Memory B cell (primary cell): ENCODE measurements around the gene CHRD.
"Not testable (repeated sequence)": the region's sequence is repeated elsewhere in the genome, so short reads cannot be mapped to it uniquely, and the experiment has no call there.

Source experiments
- ATAC-seq: fragments of 150-1000 bp; cut with Tn5 transposase; 2 replicates; pipeline ENCODE4 v1.10.0; 2021; ENCODE audit warnings: low read depth, mild to moderate bottlenecking, moderate library complexity
- DNase-seq, 2 donors: peaks; one replicate each; pipeline ENCODE4 v3.0.0; 2022; ENCODE audit warnings: low spot score in 2 of 2
- H3K27ac Mint-ChIP-seq: one replicate; pipeline ENCODE4 v1.8.0; 2022; ENCODE audit warnings: mild to moderate bottlenecking, moderate library complexity, mixed read lengths
- H3K27me3 Mint-ChIP-seq: one replicate; pipeline ENCODE4 v1.8.0; 2022; ENCODE audit warnings: mixed read lengths
- H3K36me3 Mint-ChIP-seq: one replicate; pipeline ENCODE4 v1.8.0; 2022; ENCODE audit warnings: mild to moderate bottlenecking, mixed read lengths
- H3K4me1 Mint-ChIP-seq: one replicate; pipeline ENCODE4 v1.8.0; 2022; ENCODE audit warnings: mixed read lengths
- H3K4me3 Mint-ChIP-seq: one replicate; pipeline ENCODE4 v1.8.0; 2022; ENCODE audit warnings: mild to moderate bottlenecking, moderate library complexity, mixed read lengths
- H3K9me3 Mint-ChIP-seq: one replicate; pipeline ENCODE4 v1.8.0; 2022; ENCODE audit warnings: mixed read lengths

The CHRD gene

GRCh38 chr3:184339451-184340135 lies 40.3 kb upstream of the CHRD start:
- not testable (repeated sequence) for H3K27me3 Mint-ChIP-seq, H3K4me3 Mint-ChIP-seq, DNase-seq, H3K27ac Mint-ChIP-seq, ATAC-seq, H3K9me3 Mint-ChIP-seq, H3K36me3 Mint-ChIP-seq
- peaks cover 14% of the 10 kb centered on the region for H3K4me1 Mint-ChIP-seq

GRCh38 chr3:184341925-184342324 lies 37.9 kb upstream of the CHRD start:
- peaks cover 10% of the 10 kb centered on the region for H3K36me3 Mint-ChIP-seq
- peaks cover 12% of the 10 kb centered on the region for H3K4me1 Mint-ChIP-seq
- H3K27ac Mint-ChIP-seq = no peak overlapping the region
- H3K9me3 Mint-ChIP-seq = no peaks in the 10 kb centered on the region
- ATAC-seq (no peak), DNase-seq (no peak)
- peaks cover 6% of the 10 kb centered on the region for H3K27me3 Mint-ChIP-seq
- no peak overlapping the region for H3K4me3 Mint-ChIP-seq

GRCh38 chr3:184343200-184343876 lies 36.5 kb upstream of the CHRD start:
- Mint-ChIP-seq H3K27me3 (no peaks in the 10 kb centered on the region), H3K4me3 (no peak overlapping the region), H3K36me3 (peaks cover 10% of the 10 kb centered on the region), H3K27ac (no peak overlapping the region), H3K4me1 (peaks cover 4% of the 10 kb centered on the region), H3K9me3 (no peaks in the 10 kb centered on the region)
- DNase-seq (no peak), ATAC-seq (no peak)

GRCh38 chr3:184344579-184345316 lies 35.1 kb upstream of the CHRD start:
- H3K36me3 Mint-ChIP-seq = peaks cover 10% of the 10 kb centered on the region
- H3K4me1 Mint-ChIP-seq = no peaks in the 10 kb centered on the region
- H3K27ac Mint-ChIP-seq = no peak overlapping the region
- H3K27me3 Mint-ChIP-seq = no peaks in the 10 kb centered on the region
- no peak overlapping the region for H3K4me3 Mint-ChIP-seq
- ATAC-seq (no peak), DNase-seq (no peak)
- H3K9me3 Mint-ChIP-seq = no peaks in the 10 kb centered on the region

- no peak overlapping the region for H3K27ac Mint-ChIP-seq
- DNase-seq (no peak), ATAC-seq (peak; percentile 35)
- peaks cover 10% of the 10 kb centered on the region for H3K36me3 Mint-ChIP-seq
- no peak overlapping the region for H3K4me3 Mint-ChIP-seq
- no peaks in the 10 kb centered on the region for H3K9me3 Mint-ChIP-seq
- no peaks in the 10 kb centered on the region for H3K4me1 Mint-ChIP-seq
- no peaks in the 10 kb centered on the region for H3K27me3 Mint-ChIP-seq
Observed at GRCh38 chr3:184345317-184346144, 34.3 kb upstream of the CHRD start.

- Mint-ChIP-seq H3K27ac (no peak overlapping the region), H3K36me3 (peaks cover 10% of the 10 kb centered on the region), H3K9me3 (no peaks in the 10 kb centered on the region), H3K27me3 (no peaks in the 10 kb centered on the region), H3K4me1 (no peaks in the 10 kb centered on the region), H3K4me3 (no peak overlapping the region)
- no peak for ATAC-seq
- no peak for DNase-seq
Observed at GRCh38 chr3:184346480-184347190, 33.2 kb upstream of the CHRD start.

GRCh38 chr3:184347321-184348056 lies 32.4 kb upstream of the CHRD start:
- Mint-ChIP-seq H3K27me3 (no peaks in the 10 kb centered on the region), H3K36me3 (peaks cover 7% of the 10 kb centered on the region), H3K4me1 (no peaks in the 10 kb centered on the region), H3K4me3 (no peak overlapping the region), H3K27ac (no peak overlapping the region), H3K9me3 (no peaks in the 10 kb centered on the region)
- ATAC-seq (no peak), DNase-seq (no peak)

- no peak for ATAC-seq
- Mint-ChIP-seq H3K36me3 (peaks cover 4% of the 10 kb centered on the region), H3K4me3 (no peak overlapping the region)
Observed at GRCh38 chr3:184348057-184348382, 31.8 kb upstream of the CHRD start.

GRCh38 chr3:184349563-184350470 lies 30.0 kb upstream of the CHRD start:
- ATAC-seq (no peak), DNase-seq (no peak)
- Mint-ChIP-seq H3K27me3 (no peaks in the 10 kb centered on the region), H3K27ac (no peak overlapping the region), H3K4me1 (peaks cover 2% of the 10 kb centered on the region), H3K4me3 (no peak overlapping the region), H3K9me3 (no peaks in the 10 kb centered on the region), H3K36me3 (peaks cover 4% of the 10 kb centered on the region)

More at GRCh38 chr3:184348057-184348382, 31.8 kb upstream of the CHRD start:
- Mint-ChIP-seq H3K27me3 (no peaks in the 10 kb centered on the region), H3K27ac (no peak overlapping the region), H3K9me3 (no peaks in the 10 kb centered on the region), H3K4me1 (no peaks in the 10 kb centered on the region)
- DNase-seq = no peak

GRCh38 chr3:184350618-184351017 lies 29.2 kb upstream of the CHRD start:
- DNase-seq = no peak
- peaks cover under 1% of the 10 kb centered on the region for H3K36me3 Mint-ChIP-seq
- no peak overlapping the region for H3K4me3 Mint-ChIP-seq
- H3K9me3 Mint-ChIP-seq = no peaks in the 10 kb centered on the region
- H3K27ac Mint-ChIP-seq = no peak overlapping the region
- ATAC-seq = no peak
- H3K27me3 Mint-ChIP-seq = no peaks in the 10 kb centered on the region
- peaks cover 2% of the 10 kb centered on the region for H3K4me1 Mint-ChIP-seq

GRCh38 chr3:184351511-184352148 lies 28.2 kb upstream of the CHRD start:
- Mint-ChIP-seq H3K9me3 (no peaks in the 10 kb centered on the region), H3K4me3 (no peak overlapping the region), H3K36me3 (no peaks in the 10 kb centered on the region), H3K4me1 (peaks cover 2% of the 10 kb centered on the region), H3K27me3 (no peaks in the 10 kb centered on the region), H3K27ac (no peak overlapping the region)
- no peak for DNase-seq
- ATAC-seq = no peak
